Hematopoietic multipotent progenitor cell (in vitro differentiated cells): ENCODE results near the gene ATXN2. TPM values are rescaled to one million over a fixed set of nuclear protein-coding genes. Genes with fewer than 3 reads are reported as not detected.
"Not testable (repeated sequence)": the region's sequence is repeated elsewhere in the genome, so short reads cannot be mapped to it uniquely, and the experiment has no call there.

Experiments
- DNase-seq, 3 donors: peaks; one replicate each; pipeline ENCODE4 v3.0.0-alpha.2; 2011 to 2015; ENCODE audit warnings: low read depth in 2 of 3, low spot score in 2 of 3
- total RNA-seq: library from RNA; depleted of rRNA; stranded (reverse); fragments of >200 nt; gene quantifications from one replicate; pipeline ENCODE4 v1.2.3, GENCODE V29; 2012

ATXN2 gene
- total RNA-seq, 1 donor: 32.3 TPM

DNA sequence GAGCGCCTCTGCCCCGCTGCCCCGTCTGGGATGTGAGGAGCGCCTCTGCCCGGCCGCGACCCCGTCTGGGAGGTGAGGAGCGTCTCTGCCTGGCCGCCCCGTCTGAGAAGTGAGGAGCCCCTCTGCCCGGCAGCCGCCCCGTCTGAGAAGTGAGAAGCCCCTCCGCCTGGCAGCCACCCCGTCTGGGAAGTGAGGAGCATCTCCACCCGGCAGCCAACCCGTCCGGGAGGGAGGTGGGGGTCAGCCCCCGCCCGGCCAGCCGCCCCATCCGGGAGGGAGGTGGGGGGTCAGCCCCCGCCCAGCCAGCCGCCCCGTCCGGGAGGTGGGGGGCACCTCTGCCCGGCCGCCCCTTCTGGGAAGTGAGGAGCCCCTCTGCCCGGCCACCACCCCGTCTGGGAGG is 91.9 kb downstream of the ATXN2 start:
- DNase-seq: not testable (repeated sequence)

DNA sequence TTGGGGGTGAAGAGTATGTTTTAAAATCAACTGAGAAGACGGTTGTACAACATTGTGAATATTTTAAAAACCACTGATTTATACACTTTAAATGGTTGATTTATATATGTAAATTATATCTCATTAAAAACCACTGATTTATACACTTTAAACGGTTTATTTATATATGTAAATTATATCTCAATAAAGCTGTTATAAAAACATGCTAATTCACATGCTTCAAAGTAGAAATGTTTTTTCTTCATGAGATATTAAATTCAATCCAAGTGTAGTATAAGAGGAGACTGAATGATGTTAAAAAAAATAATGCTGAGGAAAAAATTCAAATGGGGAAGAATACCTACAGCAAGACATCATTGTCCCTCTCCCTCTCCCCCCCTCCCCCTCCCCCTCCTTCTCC is 92.9 kb downstream of the ATXN2 start:
- no peak for DNase-seq

DNA sequence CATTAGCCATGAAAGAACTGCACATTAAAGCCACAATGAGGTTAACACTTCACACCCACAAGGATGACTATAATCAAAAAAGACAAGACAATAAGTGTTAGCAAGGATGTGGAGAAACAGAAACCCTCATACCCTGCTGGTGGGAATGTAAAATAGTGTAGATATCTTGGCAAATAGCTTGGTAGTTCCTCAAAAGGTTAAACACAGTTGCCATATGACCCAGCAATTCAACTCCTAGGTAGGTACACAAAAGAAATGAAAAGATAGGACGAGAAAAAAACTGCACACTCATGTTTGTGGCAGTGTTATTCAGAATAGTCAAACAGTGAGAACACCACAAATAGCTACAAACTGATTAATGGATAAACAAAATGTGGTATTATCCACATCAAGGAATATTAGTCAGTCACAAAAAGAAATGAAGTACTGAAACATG is 93.5 kb downstream of the ATXN2 start:
- no peak for DNase-seq

DNA sequence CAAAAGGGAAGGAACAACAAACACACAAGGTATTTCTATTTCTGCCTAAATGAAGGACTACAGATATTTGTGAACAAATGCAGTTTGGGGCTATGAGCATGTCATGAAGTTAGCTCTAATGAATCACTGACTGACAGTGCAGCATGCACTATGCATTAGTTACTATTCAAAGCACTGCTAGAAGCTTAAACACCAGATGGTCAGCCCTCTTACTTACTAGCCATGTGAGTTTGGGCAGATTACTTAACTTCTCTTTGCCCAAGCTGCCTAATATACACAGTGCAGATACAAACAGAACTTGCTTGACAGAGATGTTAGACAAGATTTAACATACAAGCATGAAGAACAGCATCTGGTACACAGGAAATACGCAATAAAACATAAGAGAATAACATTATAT is 96.0 kb downstream of the ATXN2 start:
- DNase-seq: no peak

DNA sequence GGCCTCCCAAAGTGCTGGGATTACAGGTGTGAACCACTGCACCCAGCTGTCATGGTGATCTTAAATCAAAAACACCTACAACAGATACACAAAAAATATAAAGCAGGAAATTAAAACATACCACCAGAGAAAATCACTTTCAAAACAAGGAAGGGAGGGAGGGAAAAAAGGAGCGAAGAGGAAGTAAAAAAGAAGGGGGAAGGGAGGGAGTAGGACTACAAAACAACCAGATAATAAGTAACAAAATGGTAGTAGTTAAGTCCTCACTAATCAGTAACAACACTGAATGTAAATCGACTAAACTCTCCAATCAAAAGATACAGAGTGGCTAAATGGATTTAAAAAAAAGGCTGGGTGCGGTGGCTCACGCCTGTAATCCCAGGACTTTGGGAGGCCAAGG is 104.4 kb downstream of the ATXN2 start:
- no peak for DNase-seq

DNA sequence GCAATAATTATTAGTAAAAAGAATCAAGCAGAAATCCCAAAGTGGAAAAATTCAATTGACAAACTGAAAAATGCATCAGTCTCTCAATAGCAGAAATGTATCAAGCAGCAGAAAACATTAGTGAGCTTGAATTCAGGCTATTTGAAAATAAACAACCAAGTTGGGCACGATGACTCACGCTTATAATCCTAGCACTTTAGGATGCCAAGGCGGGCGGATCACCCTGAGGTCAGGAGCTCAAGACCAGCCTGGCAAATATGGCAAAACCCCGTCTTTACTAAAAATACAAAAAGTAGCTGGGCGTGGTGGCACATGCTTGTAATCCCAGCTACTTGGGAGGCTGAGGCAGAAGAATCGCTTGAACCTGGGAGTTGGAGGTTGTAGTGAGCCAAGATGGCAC is 106.1 kb downstream of the ATXN2 start:
- DNase-seq: not testable (repeated sequence)

DNA sequence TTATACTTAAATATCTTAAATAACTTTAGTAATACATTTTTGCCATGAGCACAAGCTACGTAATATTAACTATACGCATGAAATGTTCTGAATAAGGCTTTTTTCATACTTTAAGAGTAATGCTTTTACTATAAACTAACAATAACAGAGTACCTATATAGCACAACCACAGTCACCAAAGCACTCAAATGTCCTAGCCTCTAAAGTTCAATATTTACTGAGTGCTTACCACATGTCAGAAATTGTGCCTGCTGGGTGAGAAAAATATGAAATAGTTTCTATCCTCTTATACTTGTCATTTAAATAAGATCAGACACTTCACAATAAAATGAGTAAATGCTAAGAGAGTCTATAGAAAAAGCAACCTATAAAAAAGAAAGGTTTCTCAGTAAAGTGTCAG is 110.3 kb downstream of the ATXN2 start:
- no peak for DNase-seq

DNA sequence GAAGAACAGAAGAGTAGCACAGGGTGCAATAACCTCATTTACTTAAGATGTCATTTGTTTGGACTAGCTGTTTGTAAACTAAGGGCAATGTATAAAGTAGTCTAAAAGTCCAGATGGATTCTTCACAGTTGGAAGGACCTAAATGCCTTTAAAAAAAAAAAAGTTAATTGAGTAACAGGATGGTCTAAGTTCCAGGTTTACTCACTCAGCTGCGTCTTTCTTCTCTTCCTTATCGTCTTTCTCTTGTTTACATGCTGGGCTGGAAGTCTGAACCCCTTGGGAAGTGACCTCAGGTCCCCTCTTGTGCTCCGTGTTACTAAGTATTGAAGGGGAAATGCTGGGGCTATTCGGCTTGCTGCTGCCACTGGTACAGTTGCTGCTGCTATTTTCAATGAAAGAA is 110.8 kb downstream of the ATXN2 start:
- no peak for DNase-seq

DNA sequence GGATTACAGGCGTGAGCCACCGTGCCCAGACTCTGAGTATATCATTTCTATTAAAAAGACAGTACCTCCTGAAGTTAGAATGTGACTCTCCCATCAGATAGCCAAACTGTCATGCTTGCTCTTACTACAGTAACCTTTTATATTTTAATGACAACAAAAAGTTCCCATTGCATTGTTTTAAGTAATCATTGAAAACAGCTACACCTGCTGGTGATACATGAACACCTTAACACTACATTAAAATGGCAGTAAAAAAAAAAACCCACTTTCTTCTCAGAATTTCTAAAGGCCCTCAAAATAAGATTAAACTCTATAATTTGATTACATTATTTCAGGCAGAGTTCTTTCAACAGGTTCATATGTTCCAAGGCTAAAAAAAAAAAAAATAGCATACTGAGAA is 116.7 kb downstream of the ATXN2 start:
- DNase-seq: peak in 2 of 3 donors; percentile 9 to 43

DNA sequence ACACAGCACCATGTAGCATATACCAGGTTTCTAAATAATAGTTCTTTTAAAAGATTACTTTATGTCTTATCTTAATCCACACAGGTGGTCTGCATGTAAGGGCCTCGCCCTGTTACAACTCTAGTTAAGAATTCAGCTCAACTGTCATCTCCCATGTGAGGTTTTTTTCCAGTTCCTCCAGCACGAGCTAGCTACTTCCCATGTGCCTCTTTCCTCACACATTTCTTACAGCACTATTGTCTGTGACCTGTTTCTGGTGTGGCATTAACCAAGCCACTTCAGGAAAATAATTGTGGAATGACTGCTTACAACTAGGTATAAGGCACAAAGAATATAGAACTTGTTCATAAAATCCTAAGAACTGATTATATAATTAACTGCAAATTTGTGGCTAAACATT is 127.9 kb downstream of the ATXN2 start:
- no peak for DNase-seq

DNA sequence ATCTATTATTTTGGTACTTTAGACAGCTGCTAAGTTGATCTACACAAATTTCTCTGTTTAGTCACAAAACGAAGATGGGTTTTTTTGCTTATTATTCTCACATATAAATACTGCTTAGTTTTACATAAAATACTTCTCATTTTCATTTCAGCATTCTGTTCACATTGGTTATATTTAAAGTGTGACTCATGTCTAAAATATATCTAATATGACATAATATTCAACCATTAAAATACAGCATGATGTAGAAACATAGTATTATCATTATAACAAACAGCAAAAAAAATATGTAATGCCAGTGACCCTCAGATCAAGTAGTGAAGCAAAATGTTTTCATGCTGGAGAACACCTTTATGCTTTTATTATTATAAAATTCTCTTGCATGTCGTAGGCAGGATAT is 129.7 kb downstream of the ATXN2 start:
- no peak for DNase-seq

DNA sequence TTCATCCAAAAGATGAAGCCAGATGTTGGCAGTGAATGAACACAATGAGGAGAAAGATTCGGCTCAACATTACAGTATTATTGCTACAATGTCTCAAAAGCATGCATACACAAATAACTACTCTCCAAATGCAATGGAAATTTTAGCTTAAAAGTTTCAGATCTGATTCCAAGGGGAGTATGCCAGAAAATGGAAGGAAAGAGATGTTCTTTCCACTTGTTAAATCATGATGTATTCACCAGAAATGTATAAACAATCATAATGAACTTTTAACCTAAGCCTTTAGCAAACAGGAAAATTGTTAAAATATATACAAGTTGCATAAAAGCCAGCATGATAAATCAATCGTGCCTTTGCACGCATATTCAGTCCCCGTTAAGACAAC is 131.3 kb downstream of the ATXN2 start:
- DNase-seq: no peak

DNA sequence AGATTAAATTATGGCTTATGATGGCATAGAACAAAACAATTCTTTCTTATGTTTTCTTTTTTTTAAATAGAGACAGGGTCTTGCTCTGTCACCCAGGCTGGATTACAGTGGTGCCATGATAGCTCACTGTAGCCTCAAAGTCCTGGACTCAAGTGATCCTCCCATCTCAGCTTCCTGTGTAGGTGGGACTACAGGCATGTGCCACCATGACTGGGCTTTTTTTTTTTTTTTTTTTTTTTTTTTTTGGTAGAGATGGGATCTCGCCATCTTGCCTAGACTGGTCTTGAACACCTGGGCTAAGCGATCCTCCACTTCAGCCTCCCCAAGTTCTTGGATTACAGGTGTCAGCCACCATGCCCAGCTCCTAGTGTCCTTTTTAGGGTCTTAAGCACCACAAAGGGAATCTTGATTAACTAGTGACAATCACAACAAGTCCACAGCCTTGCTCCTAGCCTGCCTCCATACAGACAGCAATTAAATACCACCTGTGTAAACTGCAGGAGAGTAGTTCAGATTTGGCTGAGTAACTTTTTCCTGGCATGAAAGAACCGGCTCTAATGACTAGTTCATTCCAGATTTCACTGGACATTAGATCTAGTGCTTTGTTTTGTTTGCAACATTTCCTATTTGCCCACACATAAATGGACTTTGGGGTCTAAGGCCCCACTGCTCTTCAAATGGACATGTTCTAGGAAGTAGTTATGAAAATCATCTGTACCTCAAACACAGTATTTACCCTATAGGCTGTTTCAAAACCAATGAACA is 131.8 kb downstream of the ATXN2 start:
- DNase-seq: no peak

DNA sequence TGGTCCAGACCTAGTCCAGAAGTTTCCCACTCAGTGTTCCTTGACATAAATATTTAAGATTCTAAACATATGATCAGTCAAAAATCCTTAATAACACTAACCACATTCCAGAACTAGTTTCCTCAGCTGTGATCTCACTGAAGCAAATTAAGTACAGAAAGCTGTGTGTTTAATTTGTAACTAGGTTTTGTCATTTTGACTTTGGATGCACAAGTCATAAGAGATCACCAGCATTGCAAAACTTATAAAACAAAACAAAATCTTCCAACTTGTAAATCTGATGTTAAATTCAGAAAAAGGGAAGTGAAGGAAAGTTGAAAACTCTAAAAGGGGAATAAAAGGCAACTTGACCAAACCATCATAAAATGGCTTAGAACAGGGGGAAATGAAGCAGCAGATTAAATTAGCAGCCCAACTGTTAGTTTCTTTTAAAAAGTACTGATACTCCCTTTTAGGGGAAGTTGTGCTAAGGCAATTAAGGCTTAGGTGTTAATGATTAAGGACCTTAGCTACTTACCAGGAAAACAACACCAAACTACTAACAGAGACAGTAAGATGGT is 136.8 kb downstream of the ATXN2 start:
- peak in 1 of 3 donors; percentile 53 for DNase-seq

DNA sequence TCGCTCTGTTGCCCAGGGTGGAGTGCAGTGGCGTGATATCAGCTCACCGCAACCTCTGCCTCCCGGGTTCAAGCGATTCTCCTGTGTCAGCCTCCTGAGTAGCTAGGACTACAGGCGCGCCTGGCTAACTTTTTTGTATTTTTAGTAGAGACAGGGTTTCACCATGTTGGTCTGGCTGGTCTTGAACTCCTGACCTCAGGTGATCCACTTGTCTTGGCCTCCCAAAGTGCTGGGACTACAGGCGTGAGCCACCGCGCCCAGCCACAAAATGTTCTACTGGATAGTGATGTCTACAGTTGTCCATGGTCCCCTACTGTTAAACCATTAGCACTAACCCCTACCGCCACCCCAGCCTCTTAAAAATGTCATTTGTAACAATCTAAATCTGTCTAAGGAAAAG is 139.0 kb downstream of the ATXN2 start:
- DNase-seq: not testable (repeated sequence)

DNA sequence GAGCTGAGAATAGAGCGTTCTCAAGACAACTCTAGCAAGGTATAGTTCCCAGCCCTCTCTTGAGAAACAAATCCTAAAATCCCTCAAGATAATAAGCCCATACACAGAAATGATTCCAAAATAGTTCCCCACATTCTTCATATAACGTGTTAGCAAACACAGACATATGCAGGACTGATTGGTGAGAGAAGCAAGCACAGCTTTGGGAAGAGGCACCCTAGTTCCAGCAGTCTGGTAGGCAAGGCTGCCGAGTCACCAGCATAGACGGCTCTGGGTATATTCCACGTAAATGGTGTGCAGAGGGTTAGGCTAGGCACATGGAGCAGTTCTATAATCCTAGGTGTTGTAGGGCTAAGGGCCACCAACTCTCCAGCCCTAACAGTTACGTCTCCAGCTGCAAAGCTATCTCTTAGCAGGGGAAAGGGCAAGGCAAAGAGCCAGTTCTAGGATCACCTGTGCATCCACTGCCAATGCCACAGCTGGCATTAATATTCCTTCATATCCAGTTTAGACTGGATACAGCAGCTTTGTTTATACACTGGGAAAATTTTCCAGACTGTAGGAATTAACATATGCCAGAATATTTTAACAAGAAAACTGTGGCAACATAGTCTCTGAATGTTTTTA is 140.5 kb downstream of the ATXN2 start:
- no peak for DNase-seq

DNA sequence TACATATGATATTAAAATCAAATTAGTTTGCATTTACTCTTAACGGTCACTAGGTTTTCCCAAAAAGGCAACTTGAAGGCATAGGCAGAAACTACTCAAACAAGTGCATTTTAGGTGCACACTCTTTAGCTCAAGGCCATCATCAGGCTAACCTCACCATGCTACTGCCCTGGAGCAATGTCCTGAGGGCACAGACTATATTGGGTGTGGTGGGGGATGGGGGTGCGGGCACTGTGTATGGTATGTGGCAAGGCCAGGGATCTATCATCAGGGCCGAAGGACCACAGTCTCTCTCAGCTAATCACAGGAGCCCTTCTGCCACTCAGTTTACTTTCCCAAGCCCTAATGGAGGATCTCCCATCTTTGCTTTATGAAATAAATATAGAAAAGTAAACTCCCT is 141.5 kb downstream of the ATXN2 start:
- no peak for DNase-seq

DNA sequence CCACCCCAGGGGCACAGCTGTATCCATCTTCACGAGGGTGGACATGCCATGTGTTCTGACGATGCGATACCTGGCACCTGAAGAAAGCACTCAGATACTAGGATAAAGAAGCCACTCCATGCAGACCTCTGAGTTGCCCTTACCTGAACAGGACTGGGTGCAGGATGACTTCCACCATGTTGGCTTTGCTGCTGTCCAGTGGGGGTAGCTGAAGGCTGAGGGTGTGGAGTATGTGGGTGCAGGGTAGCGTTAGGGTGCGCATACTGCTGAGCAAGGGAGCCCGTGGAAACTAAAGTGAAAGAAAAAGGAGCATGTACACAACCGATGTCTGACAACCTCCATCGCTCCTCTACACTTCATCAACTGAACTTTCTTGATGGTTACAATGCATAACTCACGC is 142.0 kb downstream of the ATXN2 start:
- no peak for DNase-seq

DNA sequence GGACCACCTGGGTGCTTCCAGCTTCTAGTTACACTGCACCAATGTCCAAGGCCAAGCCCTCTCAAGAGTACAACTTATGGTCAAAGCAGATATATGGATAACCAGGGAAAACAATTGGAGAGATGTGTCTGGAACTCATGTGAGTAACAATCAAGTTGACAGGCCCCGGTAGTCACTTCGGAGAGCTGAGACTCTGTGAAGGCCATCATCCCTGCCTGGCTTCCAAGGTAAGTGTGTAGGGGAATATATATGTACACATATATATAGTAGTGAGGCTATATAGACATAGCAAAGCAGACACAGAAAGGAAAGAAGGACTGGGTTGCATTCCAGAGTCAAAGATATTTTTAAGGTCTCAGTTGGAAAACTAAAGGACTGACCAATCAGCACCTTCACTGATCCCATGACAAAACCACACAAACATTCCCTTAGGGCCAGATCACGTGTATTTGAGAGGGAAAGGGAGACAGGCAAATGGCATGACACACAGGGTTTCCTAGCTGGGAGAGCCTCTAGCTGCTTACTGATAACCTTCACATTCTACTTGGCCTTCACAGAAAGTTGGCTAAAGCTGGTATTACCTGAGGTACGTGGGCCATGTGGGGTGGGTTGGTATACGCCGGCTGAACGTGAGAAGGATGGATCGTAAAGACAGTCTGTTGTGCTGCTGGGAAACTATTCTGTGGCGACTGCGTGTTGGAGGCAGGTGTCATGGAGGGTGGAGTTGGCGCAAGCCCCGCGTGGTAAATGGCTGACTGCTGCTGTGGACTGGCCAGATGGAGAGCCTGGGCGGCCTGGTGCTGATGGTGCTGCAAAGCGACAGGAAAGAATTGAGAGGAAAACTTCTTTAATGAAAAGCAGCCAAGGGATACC is 143.4 kb downstream of the ATXN2 start:
- DNase-seq: no peak

DNA sequence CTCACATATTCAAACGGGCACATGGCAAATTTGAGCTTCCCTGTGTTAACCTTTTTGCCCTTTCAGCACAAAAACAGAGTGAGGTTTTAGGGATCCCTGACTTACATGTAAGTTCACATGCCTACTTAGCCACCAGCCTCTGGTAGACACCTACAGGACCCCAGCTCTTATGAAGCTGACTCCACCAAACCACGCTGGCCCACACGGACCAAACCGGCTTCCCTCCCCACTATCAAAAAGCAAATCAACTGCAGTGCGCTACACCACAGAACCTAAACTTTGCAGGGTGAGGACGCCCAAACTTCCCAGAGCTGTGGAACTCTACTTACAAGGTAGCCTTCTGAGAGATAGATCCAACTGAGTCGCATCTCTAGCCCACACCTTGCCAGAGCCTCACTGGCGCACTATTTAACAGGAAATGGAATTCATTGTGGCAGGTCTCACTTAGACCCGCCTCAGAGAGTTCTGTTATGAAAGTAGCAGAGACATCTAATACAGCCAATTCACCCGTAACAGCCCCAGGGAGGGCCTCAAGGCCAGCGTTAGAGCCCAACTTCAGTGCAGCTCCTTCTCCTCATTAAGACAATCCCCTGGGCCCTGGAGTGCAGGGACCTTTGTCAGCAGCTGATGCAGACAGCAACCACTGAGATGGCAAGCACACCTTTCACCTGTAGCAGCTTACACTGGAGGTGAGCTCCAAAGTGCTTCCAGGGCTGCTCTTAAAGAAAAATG is 144.2 kb downstream of the ATXN2 start:
- no peak for DNase-seq

DNA sequence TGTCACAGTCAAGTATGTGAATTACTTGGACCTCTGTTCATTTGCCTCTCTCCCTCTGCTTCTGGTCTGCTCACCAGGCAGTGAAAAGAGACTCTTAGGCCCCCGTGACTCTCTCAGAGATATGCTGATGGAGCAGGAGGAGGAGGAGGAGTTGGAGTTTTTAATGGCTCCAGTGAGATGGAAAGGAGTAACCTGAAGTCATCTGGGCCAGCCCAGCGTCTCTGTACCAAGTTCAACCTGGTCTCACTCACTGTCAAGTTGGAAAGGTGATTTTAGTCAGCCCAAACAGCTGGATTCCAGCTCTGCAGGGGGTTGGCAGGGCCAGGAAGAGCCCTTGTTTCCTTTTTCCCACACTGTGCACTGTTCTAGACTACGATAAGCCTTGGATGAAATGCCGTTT is 144.8 kb downstream of the ATXN2 start:
- no peak for DNase-seq
